Uterus (tissue), 4 donors: ENCODE data around the gene MDFIC. TPM values are rescaled to one million over a fixed set of nuclear protein-coding genes. Genes with fewer than 3 reads are reported as not detected.

Source experiments
- DNase-seq, 2 donors: peaks; one replicate each; pipeline ENCODE4 v3.0.0-alpha.2; 2019 to 2020
- H3K27ac ChIP-seq, 2 donors: fragments of 200-600 bp; sonication (generic); 1 replicate in 1 of 2; 2 replicates in 1 of 2; pipeline ENCODE4 v1.5.1; 2016 to 2018
- H3K27me3 ChIP-seq, 2 donors: fragments of 200-600 bp; sonication (generic); one replicate each; pipeline ENCODE4 v1.5.1; 2018 to 2019; ENCODE audit warnings: control low read depth in 1 of 2
- H3K36me3 ChIP-seq, 2 donors: fragments of 200-600 bp; sonication (generic); one replicate each; pipeline ENCODE4 v1.5.1; 2019; ENCODE audit warnings: control low read depth in 1 of 2
- H3K4me1 ChIP-seq, 2 donors: fragments of 200-600 bp; sonication (generic); one replicate each; pipeline ENCODE4 v1.5.1; 2018 to 2019; ENCODE audit warnings: control low read depth in 1 of 2
- H3K4me3 ChIP-seq, 2 donors: fragments of 200-600 bp; sonication (generic); 1 replicate in 1 of 2; 2 replicates in 1 of 2; pipeline ENCODE4 v1.5.1; 2018 to 2019; ENCODE audit warnings: mild to moderate bottlenecking in 1 of 2
- H3K9me3 ChIP-seq, 2 donors: fragments of 200-600 bp; sonication (generic); one replicate each; pipeline ENCODE4 v1.5.1; 2019; ENCODE audit warnings: control low read depth in 1 of 2
- POLR2A ChIP-seq, 2 donors: fragments of 450-650 bp; IDR thresholded peaks; one replicate each; pipeline ENCODE4 v1.6.1; 2016; ENCODE audit warnings: antibody characterized with exemption in 2 of 2, mild to moderate bottlenecking in 1 of 2, moderate library complexity in 1 of 2
- intact Hi-C: fragments of 100-400 bp; cut with DNase I; formaldehyde crosslinking; loops from one replicate; pipeline ENCODE4 v1.15.1; 2023; ENCODE audit warnings: low total_unique reads
- total RNA-seq, 4 donors: library from RNA; depleted of rRNA in 3 of 4; stranded (reverse); fragments of >200 nt in 3 of 4; gene quantifications; one replicate each; pipeline versions ENCODE4 v1.1.0 to v1.2.4, GENCODE V29; 2014 to 2023
- TF ChIP-seq, protein P1 (sequence below), 4 experiments: fragments of 200-600 bp in 2 of 4; fragments of 450-650 bp in 2 of 4; sonication (generic) in 2 of 4; IDR thresholded peaks; one replicate each; pipeline ENCODE4 v1.5.1; 2016 to 2019; ENCODE audit warnings: antibody characterized with exemption in 4 of 4, mild to moderate bottlenecking in 2 of 4, moderate library complexity in 1 of 4
- donor health status: DM: yes; HTN: yes; CAD: no.

The MDFIC gene, protein sequence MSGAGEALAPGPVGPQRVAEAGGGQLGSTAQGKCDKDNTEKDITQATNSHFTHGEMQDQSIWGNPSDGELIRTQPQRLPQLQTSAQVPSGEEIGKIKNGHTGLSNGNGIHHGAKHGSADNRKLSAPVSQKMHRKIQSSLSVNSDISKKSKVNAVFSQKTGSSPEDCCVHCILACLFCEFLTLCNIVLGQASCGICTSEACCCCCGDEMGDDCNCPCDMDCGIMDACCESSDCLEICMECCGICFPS
- total RNA-seq, result 10 to 100 TPM; 35.8 to 79.2 (median 66.1) TPM

DNA sequence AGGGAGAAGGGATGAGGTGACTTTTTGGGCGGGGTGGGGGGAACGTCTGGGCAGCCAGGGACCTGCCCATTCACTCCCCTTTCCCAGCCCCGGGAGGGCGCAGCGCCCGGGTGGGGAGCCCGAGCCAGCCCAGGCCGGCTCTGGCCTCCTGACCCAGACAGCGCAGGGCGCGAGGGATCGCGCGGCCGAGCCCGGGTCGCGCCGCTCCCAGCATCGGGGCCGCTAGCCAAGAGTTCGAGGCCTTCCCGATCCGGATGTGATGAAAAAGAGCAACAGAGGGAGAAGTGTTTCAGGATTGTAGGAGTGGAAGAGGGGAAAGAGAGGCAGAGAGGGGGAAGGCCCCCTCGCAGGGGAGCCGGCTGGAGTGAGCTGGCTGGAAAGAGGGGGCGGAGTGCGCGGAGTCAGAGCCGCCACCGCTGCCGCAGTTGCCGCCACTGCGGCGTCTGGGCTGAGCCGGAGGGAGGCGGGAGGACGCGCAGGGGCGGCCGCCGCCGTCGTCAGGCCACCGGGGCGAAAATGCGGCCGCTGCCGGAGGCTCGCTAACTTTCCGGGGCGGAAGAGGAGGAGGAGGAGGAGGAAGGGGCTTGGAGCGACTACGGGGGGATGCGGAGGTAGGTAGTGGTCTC is at the start of gene MDFIC:
Gene MDFIC, plus strand, starts transcription at position 69 of the 626 bp plus-strand sequence. CDS start 940 bp downstream, outside the sequence.
- TF ChIP-seq, protein P1, sequence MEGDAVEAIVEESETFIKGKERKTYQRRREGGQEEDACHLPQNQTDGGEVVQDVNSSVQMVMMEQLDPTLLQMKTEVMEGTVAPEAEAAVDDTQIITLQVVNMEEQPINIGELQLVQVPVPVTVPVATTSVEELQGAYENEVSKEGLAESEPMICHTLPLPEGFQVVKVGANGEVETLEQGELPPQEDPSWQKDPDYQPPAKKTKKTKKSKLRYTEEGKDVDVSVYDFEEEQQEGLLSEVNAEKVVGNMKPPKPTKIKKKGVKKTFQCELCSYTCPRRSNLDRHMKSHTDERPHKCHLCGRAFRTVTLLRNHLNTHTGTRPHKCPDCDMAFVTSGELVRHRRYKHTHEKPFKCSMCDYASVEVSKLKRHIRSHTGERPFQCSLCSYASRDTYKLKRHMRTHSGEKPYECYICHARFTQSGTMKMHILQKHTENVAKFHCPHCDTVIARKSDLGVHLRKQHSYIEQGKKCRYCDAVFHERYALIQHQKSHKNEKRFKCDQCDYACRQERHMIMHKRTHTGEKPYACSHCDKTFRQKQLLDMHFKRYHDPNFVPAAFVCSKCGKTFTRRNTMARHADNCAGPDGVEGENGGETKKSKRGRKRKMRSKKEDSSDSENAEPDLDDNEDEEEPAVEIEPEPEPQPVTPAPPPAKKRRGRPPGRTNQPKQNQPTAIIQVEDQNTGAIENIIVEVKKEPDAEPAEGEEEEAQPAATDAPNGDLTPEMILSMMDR (IDR thresholded peaks at IDR 0.05), result peak in 2 of 4 experiments; percentile 6 to 16
- TF ChIP-seq POLR2A (IDR thresholded peaks at IDR 0.05), result peak; percentile 11 to 41
- no peaks in the 10 kb centered on the region for H3K9me3 ChIP-seq
- peak; percentile 63 to 72 for DNase-seq
- H3K27me3 ChIP-seq, result no peaks in the 10 kb centered on the region
- peak within 1 kb of the TSS; percentile 79 to 80 for H3K4me3 ChIP-seq
- peak within 1 kb of the TSS; percentile 93 to 96 for H3K27ac ChIP-seq
- intact Hi-C loops, result no loop called here
- no peaks in the 10 kb centered on the region for H3K36me3 ChIP-seq
- peaks cover 0 to 8% of the 10 kb centered on the region in 2 donors for H3K4me1 ChIP-seq

GRCh38 chr7:114874170-114874569 is 47.7 kb upstream of the MDFIC start:
- intact Hi-C loops, result no loop called here
- no peak overlapping the region for H3K27ac ChIP-seq

GRCh38 chr7:114875186-114875585 is 46.7 kb upstream of the MDFIC start:
- Histone ChIP-seq H3K27me3 (no peaks in the 10 kb centered on the region), H3K36me3 (no peaks in the 10 kb centered on the region), H3K9me3 (no peaks in the 10 kb centered on the region), H3K4me1 (no peaks in the 10 kb centered on the region), H3K27ac (no peak overlapping the region), H3K4me3 (no peak overlapping the region)
- intact Hi-C loops, result no loop called here
- TF ChIP-seq, protein P1 (IDR thresholded peaks at IDR 0.05), result no peak
- TF ChIP-seq POLR2A (IDR thresholded peaks at IDR 0.05), result no peak
- no peak for DNase-seq

More at GRCh38 chr7:114874170-114874569, 47.7 kb upstream of the MDFIC start:
- Histone ChIP-seq H3K4me1 (no peaks in the 10 kb centered on the region), H3K4me3 (no peak overlapping the region), H3K36me3 (no peaks in the 10 kb centered on the region), H3K27me3 (no peaks in the 10 kb centered on the region), H3K9me3 (no peaks in the 10 kb centered on the region)
- DNase-seq, result no peak
- TF ChIP-seq, protein P1 (IDR thresholded peaks at IDR 0.05), result no peak
- no peak for TF ChIP-seq POLR2A (IDR thresholded peaks at IDR 0.05)

- H3K9me3 ChIP-seq, result no peaks in the 10 kb centered on the region
- intact Hi-C loops, result no loop called here
- H3K4me1 ChIP-seq, result no peaks in the 10 kb centered on the region
- H3K27ac ChIP-seq, result no peak overlapping the region
- TF ChIP-seq, protein P1 (IDR thresholded peaks at IDR 0.05), result no peak
- no peak for TF ChIP-seq POLR2A (IDR thresholded peaks at IDR 0.05)
- no peak overlapping the region for H3K4me3 ChIP-seq
- no peaks in the 10 kb centered on the region for H3K27me3 ChIP-seq
- no peaks in the 10 kb centered on the region for H3K36me3 ChIP-seq
- no peak for DNase-seq
Measured at GRCh38 chr7:114879554-114879953, 42.3 kb upstream of the MDFIC start.

GRCh38 chr7:114885836-114886235 is 36.1 kb upstream of the MDFIC start:
- Histone ChIP-seq H3K4me1 (no peaks in the 10 kb centered on the region), H3K36me3 (no peaks in the 10 kb centered on the region), H3K27ac (no peak overlapping the region), H3K4me3 (no peak overlapping the region), H3K9me3 (no peaks in the 10 kb centered on the region), H3K27me3 (no peaks in the 10 kb centered on the region)
- intact Hi-C loops, result no loop called here
- no peak for DNase-seq
- no peak for TF ChIP-seq POLR2A (IDR thresholded peaks at IDR 0.05)
- TF ChIP-seq, protein P1 (IDR thresholded peaks at IDR 0.05), result no peak
